GM19240 (cell line): ENCODE data around the gene TSPAN9.
A peak's percentile ranks its signal among the peaks of the same experiment; 100 is the strongest.
"Not testable (repeated sequence)": the region's sequence is repeated elsewhere in the genome, so short reads cannot be mapped to it uniquely, and the experiment has no call there.

ENCODE experiments used
- DNase-seq: peaks from one replicate; pipeline ENCODE4 v3.0.0; 2011; ENCODE audit warnings: low spot score; ENCODE audit not compliant: insufficient read length

The TSPAN9 gene

DNA sequence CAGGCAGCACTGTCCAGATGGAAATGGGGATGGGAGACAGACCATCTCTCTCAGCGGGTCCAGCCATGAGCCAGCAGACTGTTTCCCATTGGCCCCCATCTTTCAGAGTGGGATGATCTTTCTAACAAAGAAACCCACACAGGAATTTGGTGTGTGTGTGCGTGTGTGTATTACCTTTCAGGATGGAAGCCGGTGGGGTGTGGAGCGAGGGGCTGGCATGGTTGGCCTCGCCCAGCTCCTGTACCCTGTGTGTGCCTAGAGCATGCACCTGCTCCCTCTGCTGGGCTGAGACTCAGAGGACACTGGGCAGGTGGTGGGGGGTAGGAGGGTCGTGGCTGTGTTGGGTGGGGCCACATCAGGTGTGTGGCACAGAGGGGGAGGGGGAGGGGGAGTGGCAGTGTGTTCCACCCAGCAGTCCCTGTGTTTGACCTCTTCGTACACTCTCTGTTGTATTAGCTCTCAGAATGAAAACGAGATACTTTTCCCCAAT lies 33.0 kb upstream of the TSPAN9 start:
- no peak for DNase-seq

DNA sequence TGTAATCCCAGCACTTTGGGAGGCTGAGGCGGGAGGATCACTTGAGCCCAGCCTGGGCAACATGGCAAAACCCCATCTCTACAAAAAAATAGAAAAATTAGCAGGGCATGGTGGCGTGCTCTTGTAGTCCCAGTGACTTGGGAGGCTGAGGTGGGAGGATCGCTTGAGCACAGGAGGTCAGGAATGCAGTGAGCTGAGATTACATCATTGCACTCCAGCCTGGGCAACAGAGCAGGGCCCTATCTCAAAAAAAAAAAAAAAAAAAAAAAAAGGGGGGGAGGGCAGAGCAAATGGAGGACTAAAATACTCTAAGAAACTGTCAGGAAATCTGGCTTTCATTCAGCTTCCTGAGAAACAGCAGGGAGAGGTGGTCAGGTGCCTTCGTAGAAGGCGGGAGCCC lies 31.7 kb upstream of the TSPAN9 start:
- DNase-seq: no peak

DNA sequence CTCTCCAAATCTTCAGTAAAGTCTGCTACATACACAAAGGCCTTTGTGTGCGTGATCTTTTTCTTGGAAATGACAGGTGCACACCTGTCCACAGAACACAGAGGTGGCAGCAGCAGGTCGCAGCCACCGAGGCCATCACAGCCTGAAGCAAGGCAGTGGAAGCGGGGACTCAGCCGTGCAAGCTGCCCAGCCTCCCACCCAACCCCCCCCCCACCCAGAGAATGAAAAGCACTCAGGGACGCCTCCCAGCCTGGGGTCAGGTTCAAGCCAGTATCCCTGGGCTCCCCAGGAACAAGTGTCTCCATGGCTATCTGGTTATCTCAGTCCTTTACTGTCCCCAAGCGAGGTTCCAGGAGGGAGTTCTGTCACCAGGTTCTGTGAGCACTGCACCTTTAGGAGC lies 31.2 kb upstream of the TSPAN9 start:
- no peak for DNase-seq

DNA sequence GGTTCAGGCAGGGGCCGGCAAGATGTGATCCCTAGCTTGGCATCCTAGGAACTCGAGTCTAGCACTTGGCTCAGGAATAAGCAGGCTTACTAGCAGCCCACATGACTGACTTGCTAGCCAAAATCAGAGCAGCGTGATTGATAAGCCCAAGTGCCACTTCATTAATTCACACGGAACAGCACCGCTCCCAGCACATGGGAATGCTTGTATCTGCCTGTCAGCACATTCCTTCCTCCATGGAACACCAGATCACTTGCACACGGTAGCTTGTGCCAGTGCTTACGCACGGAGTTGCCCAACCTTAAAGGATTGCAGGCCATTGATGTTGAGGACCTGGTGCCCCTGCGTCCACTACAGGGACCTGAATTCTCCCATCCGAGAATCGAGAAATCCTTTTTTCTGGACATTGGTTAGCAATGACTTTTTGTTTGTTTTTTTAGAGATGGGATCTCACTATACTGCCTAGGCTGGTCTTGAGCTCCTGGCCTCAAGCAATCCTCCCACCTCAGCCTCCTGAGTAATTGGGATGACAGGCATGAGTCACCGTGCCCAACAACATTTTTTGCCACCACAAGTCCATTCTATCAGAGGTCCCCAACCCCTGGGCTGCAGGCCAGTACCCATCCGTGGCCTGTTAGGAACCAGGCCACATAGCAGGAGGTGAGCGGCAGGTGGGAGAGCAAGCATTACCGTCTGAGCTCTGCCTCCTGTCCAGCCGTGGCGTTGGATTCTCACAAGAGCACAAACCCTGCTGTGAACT lies 30.6 kb upstream of the TSPAN9 start:
- DNase-seq: no peak

DNA sequence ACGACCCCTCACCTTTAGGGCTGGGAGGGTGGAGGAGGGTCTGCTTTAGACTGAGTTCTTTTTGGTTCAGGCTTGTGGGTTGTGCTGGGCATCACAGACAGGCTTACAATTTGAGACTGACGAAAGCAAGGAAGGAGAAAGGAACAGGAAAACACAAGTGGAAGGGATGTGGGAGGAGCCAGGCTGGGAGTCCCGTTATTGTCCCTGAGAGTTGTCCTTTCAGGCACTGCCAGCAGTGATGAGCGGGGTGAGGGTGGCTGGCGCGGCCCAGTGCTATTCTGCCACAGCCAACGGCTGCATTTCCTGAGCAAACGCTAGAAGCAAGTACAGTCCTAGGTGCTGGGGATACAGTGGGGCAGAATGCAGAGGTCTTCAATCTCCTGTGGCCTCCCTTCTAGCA lies 29.2 kb upstream of the TSPAN9 start:
- no peak for DNase-seq

DNA sequence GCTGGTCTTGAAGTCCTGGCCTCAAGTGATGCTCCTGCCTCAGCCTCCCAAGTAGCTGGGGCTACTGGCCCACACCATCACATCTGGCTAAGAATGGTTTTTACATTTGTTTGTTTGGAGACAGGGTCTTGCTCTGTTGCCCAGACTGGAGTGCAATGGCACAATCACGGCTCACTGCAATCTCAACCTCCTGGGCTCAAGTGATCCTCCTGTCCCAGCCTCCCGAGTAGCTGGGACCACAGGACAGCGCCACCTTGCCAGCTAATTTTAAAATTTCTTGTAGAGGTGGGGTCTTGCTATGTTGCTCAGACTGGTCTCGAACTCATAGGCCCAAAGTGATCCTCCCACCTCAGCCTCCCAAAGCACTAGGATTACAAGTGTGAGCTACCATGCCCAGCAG lies 28.6 kb upstream of the TSPAN9 start:
- DNase-seq: no peak

DNA sequence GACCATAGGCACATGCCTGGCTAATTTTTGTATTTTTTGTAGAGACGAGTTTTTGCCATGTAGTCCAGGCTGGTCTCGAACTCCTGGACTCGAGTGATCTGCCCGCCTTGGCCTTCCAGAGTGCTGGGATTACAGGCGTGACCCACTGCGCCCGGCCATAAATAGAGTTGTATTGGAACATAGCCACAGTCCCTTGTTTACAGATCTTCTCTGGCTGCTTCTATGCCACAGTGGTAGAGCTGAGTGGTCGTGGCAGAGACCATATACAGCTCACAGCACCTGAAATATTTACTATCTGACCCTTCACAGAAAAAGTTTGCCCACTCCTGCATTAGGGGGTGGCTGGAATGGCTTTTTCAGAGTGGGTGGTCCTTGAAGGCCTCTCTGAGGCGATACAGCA lies 28.0 kb upstream of the TSPAN9 start:
- DNase-seq: no peak

DNA sequence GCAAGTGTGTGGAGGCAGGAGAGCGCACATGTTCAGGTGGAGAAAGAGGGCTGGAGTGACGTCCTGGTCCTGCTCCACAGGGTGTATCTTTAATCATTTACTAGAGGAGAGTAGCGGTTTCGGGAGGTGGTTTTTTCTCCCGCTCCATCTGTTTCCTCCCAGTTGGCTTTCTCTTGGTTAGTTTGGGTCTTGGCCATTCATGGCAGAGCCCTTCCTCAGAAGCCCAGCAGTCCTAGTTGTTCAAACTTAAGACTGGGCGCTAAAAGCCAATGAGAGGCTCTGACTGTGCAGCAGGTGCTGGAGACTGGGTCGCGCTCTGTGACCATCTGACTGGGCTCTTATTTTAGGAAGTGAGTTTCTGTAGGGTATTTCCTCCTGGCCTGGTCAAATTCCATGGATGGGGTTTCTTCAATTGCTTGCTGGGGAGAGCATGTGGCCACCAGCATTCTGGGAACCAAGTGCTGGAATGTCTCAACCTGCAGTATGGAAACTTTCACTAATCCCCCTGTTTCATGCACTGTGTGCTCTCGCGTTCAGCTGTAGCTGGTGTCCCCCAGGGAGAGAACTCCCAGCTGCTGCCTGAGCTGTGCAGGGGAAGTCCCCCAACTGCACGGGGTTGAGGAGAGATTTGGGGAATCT lies 27.4 kb upstream of the TSPAN9 start:
- DNase-seq: no peak

DNA sequence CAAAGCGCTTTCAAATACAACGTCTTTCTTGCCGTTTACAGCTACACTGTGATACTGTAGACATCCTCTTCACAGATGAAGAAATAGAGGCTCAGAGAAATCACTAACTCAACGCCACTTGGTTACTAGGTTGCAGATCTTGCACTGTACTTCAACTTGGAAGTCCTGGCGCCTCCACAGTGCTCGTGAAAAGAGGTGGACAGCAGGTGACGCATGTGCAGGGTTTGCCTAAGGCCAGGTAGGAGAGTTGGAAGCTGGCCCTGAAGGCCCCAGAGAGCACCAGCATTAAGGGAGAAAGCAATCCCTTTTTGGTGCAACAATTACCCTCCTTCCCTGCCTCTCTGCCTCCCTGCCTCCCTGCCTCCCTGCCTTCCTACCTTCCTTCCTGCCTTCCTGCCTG lies 22.8 kb upstream of the TSPAN9 start:
- no peak for DNase-seq

DNA sequence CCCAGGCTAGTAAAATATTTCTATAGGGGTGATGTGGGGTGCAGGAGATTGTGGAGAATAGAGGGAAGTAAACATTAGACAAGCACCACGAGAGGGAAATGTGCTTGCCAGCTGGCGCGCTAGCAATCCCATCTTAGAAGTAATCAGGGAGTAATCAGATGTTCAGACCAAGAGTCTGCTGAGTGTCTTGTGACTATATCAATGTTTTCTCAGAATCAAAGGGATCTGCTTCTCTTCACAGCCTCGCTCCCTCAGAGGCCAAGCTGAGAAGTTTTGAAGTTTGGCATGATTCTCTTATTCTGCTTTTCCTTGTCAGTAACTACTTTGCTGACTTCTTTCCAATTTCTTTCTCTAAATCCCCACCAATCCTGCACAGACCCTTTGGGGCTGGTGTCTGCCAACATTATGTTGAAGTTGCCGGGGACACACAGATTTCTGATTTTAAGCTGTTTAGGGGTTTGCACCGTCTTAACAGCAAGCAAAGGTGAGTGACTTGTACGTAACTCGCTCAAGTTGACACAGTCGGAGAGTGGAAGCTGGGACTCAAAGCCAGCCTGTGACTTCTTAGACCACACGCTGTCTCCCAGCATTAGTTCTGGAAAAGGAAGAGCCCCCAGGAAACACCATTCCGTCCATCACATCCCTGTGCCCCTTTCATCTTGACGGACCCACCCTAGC lies 22.0 kb upstream of the TSPAN9 start:
- DNase-seq: no peak

DNA sequence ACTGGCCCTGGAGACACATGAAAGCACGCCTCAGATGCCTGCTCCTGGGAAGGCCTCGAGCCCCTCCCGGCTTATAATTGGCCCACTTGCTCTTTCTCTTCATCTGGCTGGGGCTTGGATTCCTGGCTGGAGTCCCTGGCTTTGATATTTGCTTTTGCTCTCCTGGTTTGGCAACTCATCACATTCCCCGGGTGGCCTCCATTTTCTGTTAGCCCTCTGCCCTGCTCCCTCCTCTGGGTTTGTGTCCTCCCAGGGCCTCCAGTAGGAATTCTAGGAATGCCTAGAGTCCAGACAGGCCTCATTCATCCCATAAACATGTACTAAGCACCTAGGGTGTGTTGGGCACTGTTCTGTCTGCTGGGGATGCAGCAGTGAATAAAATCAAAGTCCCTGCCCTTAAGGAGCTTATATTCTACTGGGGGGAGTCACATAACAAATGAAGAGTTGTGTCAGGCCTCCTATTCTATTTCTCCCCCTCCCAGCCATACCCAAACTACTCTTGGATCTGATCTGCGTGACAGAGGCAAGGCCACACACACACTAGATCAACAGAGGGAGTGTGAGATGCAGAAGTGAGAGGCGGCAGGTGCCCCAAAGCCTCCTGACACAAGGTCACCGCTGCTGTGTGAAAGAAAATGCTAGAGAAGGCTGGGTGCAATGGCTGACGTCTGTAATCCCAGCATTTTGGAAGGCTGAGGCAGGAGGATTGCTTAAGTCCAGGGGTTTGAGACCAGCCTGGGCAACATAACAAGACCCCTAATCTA lies 21.3 kb upstream of the TSPAN9 start:
- DNase-seq: no peak

DNA sequence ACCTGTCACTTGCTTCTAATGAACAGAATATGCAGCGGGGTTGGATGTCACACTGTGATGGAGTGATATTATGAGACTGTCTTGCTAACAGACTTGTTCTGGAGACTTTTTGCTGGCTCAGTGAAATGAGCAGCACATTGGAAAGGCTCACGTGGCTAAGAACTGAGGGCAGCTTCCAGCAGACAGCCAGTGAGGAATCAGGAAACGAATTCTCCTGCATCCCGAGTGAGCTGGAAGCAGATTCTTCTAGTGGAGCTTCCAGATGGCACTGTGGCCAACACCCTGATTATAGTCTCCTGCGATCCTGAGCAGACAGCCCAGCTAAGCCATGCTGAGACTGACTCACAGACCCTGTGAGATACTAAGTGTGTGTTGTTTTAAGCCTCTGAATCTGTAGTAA lies 16.1 kb upstream of the TSPAN9 start:
- no peak for DNase-seq

DNA sequence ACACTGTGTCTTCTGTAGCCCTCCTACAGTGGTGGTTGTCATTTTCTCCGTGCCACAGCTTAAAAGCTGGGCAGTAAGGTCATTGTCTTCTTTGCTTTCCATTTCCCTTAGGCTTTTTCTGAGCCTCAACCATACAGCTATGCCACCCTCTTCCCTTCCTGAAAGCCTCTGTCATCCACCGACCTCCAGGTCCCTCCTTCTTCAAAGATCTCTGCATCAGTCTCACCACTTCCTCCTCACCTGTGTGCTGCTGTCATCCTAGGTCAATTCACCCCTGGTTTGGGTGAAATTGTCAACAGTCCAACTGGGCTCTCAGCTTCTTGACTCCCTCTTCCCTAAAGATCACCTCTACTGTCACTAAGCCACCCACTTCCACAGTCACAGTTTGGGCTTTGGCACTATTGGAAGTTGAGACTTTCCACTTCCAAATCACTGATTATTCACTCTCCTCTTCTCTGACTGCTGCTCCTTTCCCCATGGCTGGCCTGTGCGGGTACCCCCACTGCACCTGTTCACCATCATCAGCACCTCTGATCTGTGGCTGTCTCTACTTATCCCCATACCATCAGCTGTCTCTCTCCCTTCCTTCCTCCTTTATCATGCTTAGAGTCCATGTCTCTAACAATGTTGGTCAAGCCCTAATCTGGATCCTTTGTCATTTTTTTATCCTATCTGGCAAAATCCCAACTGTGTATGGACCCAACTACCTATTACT lies 15.5 kb upstream of the TSPAN9 start:
- no peak for DNase-seq

DNA sequence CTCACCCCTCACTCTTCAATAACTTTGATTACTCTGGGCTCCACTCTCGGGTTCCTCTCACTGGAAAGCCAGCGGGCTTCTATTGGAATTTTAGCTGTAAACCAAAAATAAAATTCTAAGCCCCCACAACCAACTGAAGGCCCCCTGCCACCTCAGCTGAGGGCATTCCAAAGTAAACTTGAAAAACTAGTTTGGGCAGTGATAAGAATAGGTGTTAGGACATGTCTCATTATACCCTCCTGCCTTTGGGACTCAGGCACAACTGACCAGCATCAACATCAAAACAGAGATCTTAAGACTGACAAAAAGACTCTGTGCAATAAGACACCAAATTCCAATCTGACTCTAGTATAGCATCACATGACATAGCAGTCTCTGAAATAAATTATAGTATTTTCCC lies 11.9 kb upstream of the TSPAN9 start:
- no peak for DNase-seq

DNA sequence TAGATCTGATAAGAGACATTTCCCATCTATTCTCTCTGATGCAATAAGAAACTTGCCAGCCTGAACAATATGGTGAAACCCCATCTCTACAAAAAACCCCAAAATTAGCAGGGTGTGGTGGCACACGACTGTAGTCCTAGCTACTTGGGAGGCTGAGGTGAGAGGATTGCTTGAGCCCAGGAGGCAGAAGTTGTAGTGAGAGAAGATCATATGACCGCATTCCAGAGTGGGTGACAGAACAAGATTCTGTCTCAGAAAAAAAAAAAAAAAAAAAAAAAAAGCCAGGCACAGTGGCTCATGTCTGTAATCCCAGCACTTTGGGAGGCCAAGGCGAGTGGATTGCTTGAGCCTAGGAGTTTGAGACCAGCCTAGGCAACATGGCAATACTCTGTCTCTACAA lies 11.3 kb upstream of the TSPAN9 start:
- DNase-seq: not testable (repeated sequence)

DNA sequence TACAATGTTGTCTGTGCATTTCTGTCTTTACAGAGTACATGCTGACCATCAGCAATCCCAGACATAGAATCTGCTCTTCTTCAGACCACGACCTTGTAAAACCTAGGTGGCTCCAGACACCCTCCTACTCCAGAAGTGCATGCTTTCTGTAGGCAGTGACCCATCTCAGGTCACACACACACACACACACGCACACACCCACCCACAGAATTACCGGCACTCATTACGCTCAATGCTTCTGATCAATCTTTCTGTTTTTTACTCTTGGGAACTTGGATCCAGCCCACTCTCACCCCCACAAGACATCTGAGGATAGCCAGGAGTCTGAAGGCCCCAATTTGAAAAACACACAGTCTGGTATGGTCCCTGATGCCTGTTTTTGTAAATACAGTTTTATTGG lies 7.5 kb upstream of the TSPAN9 start:
- DNase-seq: no peak

DNA sequence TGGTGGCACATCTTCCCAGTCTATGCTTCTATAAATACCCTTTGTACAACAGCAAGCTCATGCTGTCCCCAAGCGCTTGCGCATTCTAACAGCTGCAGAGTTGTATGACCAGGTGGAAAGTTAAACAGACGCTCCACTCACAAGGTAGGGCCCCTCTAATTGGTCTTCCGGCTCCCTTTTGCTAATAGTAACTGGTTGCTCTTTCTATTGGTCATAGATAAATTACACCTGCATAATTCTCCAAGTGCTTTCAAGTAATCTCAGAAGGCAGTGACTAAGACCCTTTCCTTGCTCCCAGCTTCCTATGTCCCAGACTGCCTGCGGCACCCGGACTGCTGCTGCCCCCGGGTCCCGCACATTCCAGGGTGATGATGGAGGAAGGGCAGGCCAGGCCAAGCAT lies 6.1 kb upstream of the TSPAN9 start:
- DNase-seq: no peak

DNA sequence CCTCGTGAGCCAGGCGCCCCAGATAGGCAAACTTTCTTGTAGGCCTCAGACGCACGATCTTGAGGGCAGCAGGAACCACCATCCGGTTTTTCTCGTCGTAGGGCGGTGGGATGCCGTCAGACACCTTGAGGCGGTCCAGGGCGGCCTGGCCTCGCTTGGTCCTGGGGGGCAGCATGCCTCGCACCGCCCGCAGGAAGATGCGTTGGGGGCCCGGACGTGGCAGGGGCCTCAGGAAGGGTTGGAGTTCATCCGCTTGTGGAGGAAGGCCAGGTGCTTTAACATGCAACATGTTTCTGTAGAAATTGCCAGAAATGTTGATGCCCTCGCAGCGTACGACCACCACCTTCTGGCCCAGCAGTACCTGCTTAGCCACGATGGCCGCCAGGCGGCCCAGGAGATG lies 5.5 kb upstream of the TSPAN9 start:
- no peak for DNase-seq

DNA sequence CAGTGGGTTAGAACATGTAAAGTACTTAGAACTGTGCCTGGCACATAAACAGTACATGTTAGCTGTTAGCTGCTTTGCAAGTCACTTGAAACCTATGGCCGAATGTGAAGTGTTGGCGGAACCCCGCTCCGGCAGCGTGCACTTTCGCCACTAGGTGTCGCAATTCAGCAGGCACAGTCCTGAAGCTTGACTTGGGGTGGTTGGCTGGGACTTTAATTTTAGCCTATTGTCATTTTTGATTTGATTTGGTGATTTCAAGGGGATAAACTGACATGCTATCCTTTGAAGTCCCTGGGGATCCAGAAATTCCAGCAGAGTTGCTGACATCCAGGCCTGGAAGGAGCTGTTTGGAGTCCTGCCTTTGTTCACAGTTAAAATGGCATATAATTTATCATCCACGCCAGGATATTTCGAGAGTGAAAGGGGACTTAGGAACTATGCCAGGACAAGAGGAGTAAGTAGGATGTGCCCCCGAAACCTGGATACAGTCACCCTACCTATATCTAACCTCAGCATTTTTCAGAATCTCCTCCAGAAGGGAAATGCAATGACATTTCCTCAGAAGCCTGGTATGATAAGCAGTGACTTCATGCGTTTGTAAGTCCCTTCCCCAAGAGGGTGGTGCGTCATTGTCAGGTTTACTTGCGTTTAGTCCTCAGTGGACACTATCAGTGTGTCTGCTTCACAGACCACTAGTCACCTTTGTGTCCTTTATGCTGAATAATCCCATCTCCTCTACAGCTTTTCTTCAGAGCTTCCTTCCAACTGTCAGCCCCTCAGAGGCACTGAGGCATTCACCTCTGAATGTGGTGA lies 3.5 kb upstream of the TSPAN9 start:
- peak; percentile 79 for DNase-seq

DNA sequence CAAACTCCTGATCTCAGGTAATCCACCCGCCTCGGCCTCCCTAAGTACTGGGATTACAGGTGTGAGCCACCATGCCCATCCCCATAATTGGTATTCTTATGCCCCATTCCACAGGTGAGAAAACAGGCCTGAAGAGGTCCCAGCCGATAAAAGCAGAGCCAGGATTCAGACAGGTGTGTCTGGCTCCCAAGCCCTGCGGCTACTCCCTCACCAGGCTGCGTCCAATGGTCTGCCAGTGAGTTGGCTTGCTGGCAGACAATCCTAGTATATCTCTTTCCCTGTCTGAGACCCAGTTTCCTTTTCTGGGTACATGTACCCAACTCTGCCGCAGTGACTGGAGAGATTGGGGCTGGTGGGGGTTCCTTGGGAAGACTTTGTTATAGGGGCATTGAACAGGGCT lies 1.9 kb upstream of the TSPAN9 start:
- no peak for DNase-seq
